Neural cell (in vitro differentiated cells): ENCODE results near the gene SERINC5. TPM values are rescaled to one million over a fixed set of nuclear protein-coding genes. Genes with fewer than 3 reads are reported as not detected.

ENCODE experiments used
- H2AFZ ChIP-seq: fragments of 200-600, 300-800 bp; sonication (generic), shearing (Covaris generic); 2 replicates; pipeline ENCODE4 v1.6.0; 2014; ENCODE audit warnings: low read depth, mild to moderate bottlenecking, antibody characterized with exemption, low read length, moderate library complexity
- H3F3A ChIP-seq: fragments of 200-600 bp; shearing (Covaris generic); 2 replicates; pipeline ENCODE4 v1.6.1; 2016; ENCODE audit warnings: mild to moderate bottlenecking, moderate library complexity, mixed read lengths, antibody characterized with exemption, low read length; ENCODE audit not compliant: insufficient read depth, poor library complexity, severe bottlenecking
- H3K27ac ChIP-seq: fragments of 200-600, 300-800 bp; sonication (generic), shearing (Covaris generic); 2 replicates; pipeline ENCODE4 v1.5.1; 2014; ENCODE audit warnings: mild to moderate bottlenecking, low read length, moderate library complexity
- H3K27me3 ChIP-seq: fragments of 300-800, 200-600 bp; sonication (generic), shearing (Covaris generic); 2 replicates; pipeline ENCODE4 v1.6.0; 2014; ENCODE audit warnings: mild to moderate bottlenecking, low read depth, low read length, moderate library complexity; ENCODE audit not compliant: insufficient read depth
- H3K36me3 ChIP-seq: fragments of 300-800, 200-600 bp; sonication (generic), shearing (Covaris generic); 2 replicates; pipeline ENCODE4 v1.5.1; 2014; ENCODE audit warnings: mild to moderate bottlenecking, antibody characterized with exemption, low read length, moderate library complexity; ENCODE audit not compliant: insufficient read depth
- H3K4me2 ChIP-seq: fragments of 300-800, 200-600 bp; sonication (generic), shearing (Covaris generic); 2 replicates; pipeline ENCODE4 v1.6.0; 2014; ENCODE audit warnings: mild to moderate bottlenecking, low read length
- H3K4me3 ChIP-seq: fragments of 300-800, 200-600 bp; sonication (generic), shearing (Covaris generic); 2 replicates; pipeline ENCODE4 v1.5.1; 2014; ENCODE audit warnings: mild to moderate bottlenecking, low read length, moderate library complexity
- H3K79me2 ChIP-seq: fragments of 200-600 bp; shearing (Covaris generic); replicated peaks from 2 replicates; pipeline ENCODE4 v1.6.0; 2014; ENCODE audit warnings: mild to moderate bottlenecking, low read length, moderate library complexity; ENCODE audit not compliant: insufficient read depth
- H3K9ac ChIP-seq: fragments of 300-800, 200-600 bp; sonication (generic), shearing (Covaris generic); 2 replicates; pipeline ENCODE4 v1.6.1; 2016; ENCODE audit warnings: mild to moderate bottlenecking, low read length, mixed read lengths
- H3K9me2 ChIP-seq: fragments of 200-600 bp; shearing (Covaris generic); 2 replicates; pipeline ENCODE4 v1.6.1; 2016; ENCODE audit warnings: mild to moderate bottlenecking, low read length, mixed read lengths; ENCODE audit not compliant: insufficient read depth
- H3K9me3 ChIP-seq: fragments of 200-600, 300-800 bp; sonication (generic), shearing (Covaris generic); 2 replicates; pipeline ENCODE4 v1.6.1; 2016; ENCODE audit warnings: mild to moderate bottlenecking, mixed run types, low read length, moderate library complexity, mixed read lengths
- H4K20me1 ChIP-seq: fragments of 200-600 bp; shearing (Covaris generic); 2 replicates; pipeline ENCODE4 v1.6.1; 2016; ENCODE audit warnings: mild to moderate bottlenecking, mixed run types; ENCODE audit not compliant: insufficient read depth
- EP300 ChIP-seq: fragments of 450-650 bp; conservative IDR thresholded peaks from 2 replicates; pipeline ENCODE4 v1.6.1; 2014; ENCODE audit warnings: antibody characterized with exemption, mild to moderate bottlenecking, moderate library complexity; ENCODE audit not compliant: poor library complexity, severe bottlenecking
- EZH2 ChIP-seq: fragments of 200-600, 300-800 bp; shearing (Covaris generic), sonication (generic); IDR thresholded peaks from 2 replicates; pipeline ENCODE4 v1.6.1; 2014; ENCODE audit warnings: antibody characterized with exemption, low read length, borderline replicate concordance, mild to moderate bottlenecking; ENCODE audit not compliant: insufficient read depth, poor library complexity, severe bottlenecking
- MXI1 ChIP-seq: fragments of 450-650 bp; conservative IDR thresholded peaks from 2 replicates; pipeline ENCODE4 v1.6.1; 2014; ENCODE audit warnings: antibody characterized with exemption, mild to moderate bottlenecking; ENCODE audit not compliant: poor library complexity, severe bottlenecking
- POLR2AphosphoS5 ChIP-seq: IDR thresholded peaks from 2 replicates; pipeline ENCODE4 v1.6.1; 2012
- RAD21 ChIP-seq: fragments of 450-650 bp; conservative IDR thresholded peaks from 2 replicates; pipeline ENCODE4 v1.6.1; 2014; ENCODE audit warnings: antibody characterized with exemption, mild to moderate bottlenecking, moderate library complexity
- SMC3 ChIP-seq: fragments of 450-650 bp; conservative IDR thresholded peaks from 2 replicates; pipeline ENCODE4 v1.6.1; 2014; ENCODE audit warnings: antibody characterized with exemption, mild to moderate bottlenecking, moderate library complexity; ENCODE audit not compliant: poor library complexity
- TAF1 ChIP-seq: IDR thresholded peaks from 2 replicates; pipeline ENCODE4 v1.6.1; 2012; ENCODE audit warnings: low read depth
- polyA plus RNA-seq: library from polyadenylated mRNA; depleted of rRNA; stranded (reverse); fragments of >200 nt; gene quantifications from 2 replicates; pipeline ENCODE4 v1.2.3, GENCODE V29; 2014
- TF ChIP-seq, protein P1 (sequence below): fragments of 450-650 bp; IDR thresholded peaks from 2 replicates; pipeline ENCODE4 v1.5.1; 2014; ENCODE audit warnings: antibody characterized with exemption, mild to moderate bottlenecking, moderate library complexity; ENCODE audit not compliant: poor library complexity, severe bottlenecking
- TF ChIP-seq, protein P2 (sequence below): IDR thresholded peaks from 2 replicates; pipeline ENCODE4 v1.6.1; 2012; ENCODE audit warnings: borderline replicate concordance

Gene SERINC5
- polyA plus RNA-seq, 1 donor from 2014 or later = 5.8 TPM

DNA sequence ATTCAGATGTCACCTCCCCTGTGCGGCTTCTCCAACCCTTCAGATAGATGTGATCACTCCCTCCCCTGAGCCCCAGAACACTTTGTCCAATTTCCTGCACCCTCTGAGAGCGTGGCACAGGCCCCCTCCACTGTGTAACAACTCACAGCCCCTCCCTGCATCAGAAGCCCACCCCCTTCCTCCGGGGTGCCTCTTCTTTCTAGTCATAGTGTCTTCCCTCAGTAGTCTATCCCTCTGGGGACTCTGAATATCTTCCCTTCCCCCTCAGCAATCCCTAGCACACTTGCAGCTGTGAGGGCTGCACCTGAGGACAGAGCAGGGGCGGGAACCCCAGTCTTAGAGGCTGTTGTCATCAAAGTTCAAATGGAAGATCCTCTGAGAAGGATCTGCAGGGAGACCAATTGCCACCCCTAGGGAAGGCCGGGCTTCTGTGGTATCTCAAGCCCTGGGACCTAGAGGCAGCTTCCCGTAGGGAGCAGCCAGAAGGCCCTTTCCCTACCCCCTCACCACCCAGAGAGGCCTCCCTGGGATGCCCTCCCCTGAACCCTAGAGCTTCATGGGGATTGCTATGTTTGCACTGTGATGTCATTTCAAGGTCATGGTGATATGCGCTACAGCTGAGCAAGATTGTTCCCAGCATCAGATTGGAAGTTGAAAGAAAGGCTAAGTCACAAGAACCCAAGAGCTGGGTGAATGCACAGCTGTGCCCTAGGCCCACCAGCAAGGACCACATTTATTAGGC is 150.0 kb downstream of the SERINC5 start:
- Histone ChIP-seq H3F3A (no peaks in the 10 kb centered on the region), H3K9ac (no peak overlapping the region), H4K20me1 (no peaks in the 10 kb centered on the region), H3K9me2 (no peaks in the 10 kb centered on the region), H3K79me2 (no peaks in the 10 kb centered on the region), H3K4me2 (no peak overlapping the region), H2AFZ (no peak overlapping the region), H3K36me3 (no peaks in the 10 kb centered on the region), H3K27me3 (no peaks in the 10 kb centered on the region), H3K27ac (no peak overlapping the region), H3K9me3 (no peaks in the 10 kb centered on the region), H3K4me3 (no peak overlapping the region)
- TF ChIP-seq POLR2AphosphoS5 (no peak), RAD21 (no peak), EP300 (no peak), SMC3 (no peak), MXI1 (no peak), TAF1 (no peak), EZH2 (no peak)
- TF ChIP-seq, protein P1, sequence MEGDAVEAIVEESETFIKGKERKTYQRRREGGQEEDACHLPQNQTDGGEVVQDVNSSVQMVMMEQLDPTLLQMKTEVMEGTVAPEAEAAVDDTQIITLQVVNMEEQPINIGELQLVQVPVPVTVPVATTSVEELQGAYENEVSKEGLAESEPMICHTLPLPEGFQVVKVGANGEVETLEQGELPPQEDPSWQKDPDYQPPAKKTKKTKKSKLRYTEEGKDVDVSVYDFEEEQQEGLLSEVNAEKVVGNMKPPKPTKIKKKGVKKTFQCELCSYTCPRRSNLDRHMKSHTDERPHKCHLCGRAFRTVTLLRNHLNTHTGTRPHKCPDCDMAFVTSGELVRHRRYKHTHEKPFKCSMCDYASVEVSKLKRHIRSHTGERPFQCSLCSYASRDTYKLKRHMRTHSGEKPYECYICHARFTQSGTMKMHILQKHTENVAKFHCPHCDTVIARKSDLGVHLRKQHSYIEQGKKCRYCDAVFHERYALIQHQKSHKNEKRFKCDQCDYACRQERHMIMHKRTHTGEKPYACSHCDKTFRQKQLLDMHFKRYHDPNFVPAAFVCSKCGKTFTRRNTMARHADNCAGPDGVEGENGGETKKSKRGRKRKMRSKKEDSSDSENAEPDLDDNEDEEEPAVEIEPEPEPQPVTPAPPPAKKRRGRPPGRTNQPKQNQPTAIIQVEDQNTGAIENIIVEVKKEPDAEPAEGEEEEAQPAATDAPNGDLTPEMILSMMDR = no peak
- TF ChIP-seq, protein P2, sequence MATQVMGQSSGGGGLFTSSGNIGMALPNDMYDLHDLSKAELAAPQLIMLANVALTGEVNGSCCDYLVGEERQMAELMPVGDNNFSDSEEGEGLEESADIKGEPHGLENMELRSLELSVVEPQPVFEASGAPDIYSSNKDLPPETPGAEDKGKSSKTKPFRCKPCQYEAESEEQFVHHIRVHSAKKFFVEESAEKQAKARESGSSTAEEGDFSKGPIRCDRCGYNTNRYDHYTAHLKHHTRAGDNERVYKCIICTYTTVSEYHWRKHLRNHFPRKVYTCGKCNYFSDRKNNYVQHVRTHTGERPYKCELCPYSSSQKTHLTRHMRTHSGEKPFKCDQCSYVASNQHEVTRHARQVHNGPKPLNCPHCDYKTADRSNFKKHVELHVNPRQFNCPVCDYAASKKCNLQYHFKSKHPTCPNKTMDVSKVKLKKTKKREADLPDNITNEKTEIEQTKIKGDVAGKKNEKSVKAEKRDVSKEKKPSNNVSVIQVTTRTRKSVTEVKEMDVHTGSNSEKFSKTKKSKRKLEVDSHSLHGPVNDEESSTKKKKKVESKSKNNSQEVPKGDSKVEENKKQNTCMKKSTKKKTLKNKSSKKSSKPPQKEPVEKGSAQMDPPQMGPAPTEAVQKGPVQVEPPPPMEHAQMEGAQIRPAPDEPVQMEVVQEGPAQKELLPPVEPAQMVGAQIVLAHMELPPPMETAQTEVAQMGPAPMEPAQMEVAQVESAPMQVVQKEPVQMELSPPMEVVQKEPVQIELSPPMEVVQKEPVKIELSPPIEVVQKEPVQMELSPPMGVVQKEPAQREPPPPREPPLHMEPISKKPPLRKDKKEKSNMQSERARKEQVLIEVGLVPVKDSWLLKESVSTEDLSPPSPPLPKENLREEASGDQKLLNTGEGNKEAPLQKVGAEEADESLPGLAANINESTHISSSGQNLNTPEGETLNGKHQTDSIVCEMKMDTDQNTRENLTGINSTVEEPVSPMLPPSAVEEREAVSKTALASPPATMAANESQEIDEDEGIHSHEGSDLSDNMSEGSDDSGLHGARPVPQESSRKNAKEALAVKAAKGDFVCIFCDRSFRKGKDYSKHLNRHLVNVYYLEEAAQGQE = no peak

DNA sequence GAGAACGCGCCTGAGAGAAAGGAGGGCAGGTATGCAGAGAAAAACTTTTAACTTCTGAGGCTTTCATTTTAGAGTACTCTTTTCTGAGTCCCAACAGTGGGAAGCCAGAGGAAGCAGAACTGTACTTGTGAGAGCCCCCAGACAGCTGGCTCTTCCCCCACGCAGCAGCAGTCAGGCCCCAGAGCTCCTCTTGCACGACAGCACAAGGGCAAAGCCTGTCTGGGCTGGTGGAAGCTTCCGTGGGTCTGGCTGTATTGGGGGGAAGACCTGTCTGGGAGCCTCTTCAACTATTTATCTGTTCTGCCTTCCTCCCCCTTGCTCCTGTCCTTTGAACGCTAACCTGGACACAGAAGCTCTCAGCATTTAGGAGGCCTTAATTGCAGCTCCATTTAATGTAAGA is 152.5 kb downstream of the SERINC5 start:
- Histone ChIP-seq H3K4me3 (no peak overlapping the region), H3K9ac (no peak overlapping the region), H3K4me2 (no peak overlapping the region), H4K20me1 (no peaks in the 10 kb centered on the region), H3K27ac (no peak overlapping the region), H3K79me2 (no peaks in the 10 kb centered on the region), H3K9me3 (no peaks in the 10 kb centered on the region), H3F3A (no peaks in the 10 kb centered on the region), H2AFZ (no peak overlapping the region), H3K27me3 (no peaks in the 10 kb centered on the region), H3K36me3 (no peaks in the 10 kb centered on the region), H3K9me2 (no peaks in the 10 kb centered on the region)
- TF ChIP-seq, protein P1 = no peak
- no peak for TF ChIP-seq EP300
- no peak for TF ChIP-seq SMC3
- TF ChIP-seq TAF1 = no peak
- no peak for TF ChIP-seq MXI1
- no peak for TF ChIP-seq RAD21
- TF ChIP-seq EZH2 = no peak
- no peak for TF ChIP-seq POLR2AphosphoS5
- TF ChIP-seq, protein P2 = no peak
